Thoracic aorta (tissue), 2 donors: ENCODE results near the gene COL21A1. TPM values are rescaled to one million over a fixed set of nuclear protein-coding genes. Genes with fewer than 3 reads are reported as not detected.

Experiments
- ATAC-seq: fragments of 150-250 bp; one replicate; pipeline ENCODE4 v1.8.0; 2017; ENCODE audit warnings: low read depth; ENCODE audit not compliant: insufficient number of reproducible peaks, low FRiP score
- DNase-seq: peaks from one replicate; pipeline ENCODE4 v3.0.0-alpha.2; 2020; ENCODE audit warnings: low spot score
- H3K27ac ChIP-seq, 2 donors: fragments of 200-600 bp; sonication (generic); 1 replicate in 1 of 2; 2 replicates in 1 of 2; pipeline ENCODE4 v1.5.1; 2016; ENCODE audit warnings: mild to moderate bottlenecking in 2 of 2, moderate library complexity in 2 of 2
- H3K27me3 ChIP-seq: fragments of 200-600 bp; sonication (generic); replicated peaks from 2 replicates; pipeline ENCODE4 v1.6.0; 2016; ENCODE audit warnings: mild to moderate bottlenecking; ENCODE audit not compliant: insufficient read depth
- H3K36me3 ChIP-seq: fragments of 200-600 bp; sonication (generic); one replicate; pipeline ENCODE4 v1.5.1; 2016
- H3K4me1 ChIP-seq, 2 donors: fragments of 200-600 bp; sonication (generic); 1 replicate in 1 of 2; 2 replicates in 1 of 2; pipeline versions ENCODE4 v1.5.1 to v1.6.0; 2016; ENCODE audit warnings: low read depth in 2 of 2, mild to moderate bottlenecking in 1 of 2; ENCODE audit not compliant: control insufficient read depth in 1 of 2
- H3K4me3 ChIP-seq: fragments of 200-600 bp; sonication (generic); 2 replicates; pipeline ENCODE4 v1.5.1; 2016; ENCODE audit warnings: mild to moderate bottlenecking
- H3K9me3 ChIP-seq: fragments of 200-600 bp; sonication (generic); 2 replicates; pipeline ENCODE4 v1.5.1; 2016
- total RNA-seq, 2 donors: library from RNA; depleted of rRNA; stranded (reverse); fragments of >200 nt; gene quantifications; one replicate each; pipeline versions ENCODE4 v1.1.0 to v1.2.3, GENCODE V29; 2016
- TF ChIP-seq, protein P1 (sequence below): fragments of 200-600 bp; sonication (generic); IDR thresholded peaks from one replicate; pipeline ENCODE4 v1.5.1; 2019; ENCODE audit warnings: antibody characterized with exemption

Gene COL21A1
- total RNA-seq, 2 donors from 2014 or later, result 52.6 to 53.7 TPM

DNA sequence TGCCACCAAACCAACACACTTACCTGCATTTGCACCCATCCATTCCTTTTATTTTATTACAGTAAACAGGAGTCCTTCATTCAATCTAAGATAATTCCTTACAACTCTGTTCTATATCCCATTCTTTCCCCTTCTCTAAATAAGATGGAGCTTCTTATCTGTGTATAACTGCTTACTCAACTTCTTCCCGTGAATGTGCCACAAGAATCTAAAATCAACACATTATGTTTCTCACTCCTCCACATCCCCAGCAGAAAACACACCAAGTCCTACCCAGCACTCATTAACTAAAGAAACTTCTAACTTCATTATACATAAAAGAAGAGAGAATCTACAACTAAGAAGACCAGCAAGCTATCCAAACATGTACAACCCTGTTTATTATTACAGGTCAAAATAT lies 141.1 kb downstream of the COL21A1 start:
- no peaks in the 10 kb centered on the region for H3K9me3 ChIP-seq
- no peak for ATAC-seq
- TF ChIP-seq, protein P1, sequence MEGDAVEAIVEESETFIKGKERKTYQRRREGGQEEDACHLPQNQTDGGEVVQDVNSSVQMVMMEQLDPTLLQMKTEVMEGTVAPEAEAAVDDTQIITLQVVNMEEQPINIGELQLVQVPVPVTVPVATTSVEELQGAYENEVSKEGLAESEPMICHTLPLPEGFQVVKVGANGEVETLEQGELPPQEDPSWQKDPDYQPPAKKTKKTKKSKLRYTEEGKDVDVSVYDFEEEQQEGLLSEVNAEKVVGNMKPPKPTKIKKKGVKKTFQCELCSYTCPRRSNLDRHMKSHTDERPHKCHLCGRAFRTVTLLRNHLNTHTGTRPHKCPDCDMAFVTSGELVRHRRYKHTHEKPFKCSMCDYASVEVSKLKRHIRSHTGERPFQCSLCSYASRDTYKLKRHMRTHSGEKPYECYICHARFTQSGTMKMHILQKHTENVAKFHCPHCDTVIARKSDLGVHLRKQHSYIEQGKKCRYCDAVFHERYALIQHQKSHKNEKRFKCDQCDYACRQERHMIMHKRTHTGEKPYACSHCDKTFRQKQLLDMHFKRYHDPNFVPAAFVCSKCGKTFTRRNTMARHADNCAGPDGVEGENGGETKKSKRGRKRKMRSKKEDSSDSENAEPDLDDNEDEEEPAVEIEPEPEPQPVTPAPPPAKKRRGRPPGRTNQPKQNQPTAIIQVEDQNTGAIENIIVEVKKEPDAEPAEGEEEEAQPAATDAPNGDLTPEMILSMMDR, result no peak

DNA sequence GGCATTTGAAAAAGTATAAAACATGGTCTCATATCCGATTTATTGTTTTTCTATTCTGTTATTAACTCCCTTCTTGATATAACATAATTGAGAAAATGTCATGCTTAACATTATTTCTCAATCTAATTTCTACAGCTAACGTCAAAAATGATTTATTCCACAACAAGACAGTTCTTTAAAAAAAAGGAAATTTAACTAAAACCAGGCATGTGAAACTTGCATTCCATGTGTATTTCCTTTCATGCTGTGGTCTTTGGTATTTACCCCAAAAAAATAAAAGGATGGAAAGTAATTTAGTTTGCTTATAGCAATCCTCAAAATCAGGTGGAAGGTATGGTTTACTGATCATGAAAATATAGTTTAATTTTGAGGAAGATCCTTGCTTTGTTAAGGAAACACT lies 142.8 kb downstream of the COL21A1 start:
- no peak overlapping the region for H3K4me3 ChIP-seq
- TF ChIP-seq, protein P1, result no peak
- no peaks in the 10 kb centered on the region for H3K27me3 ChIP-seq
- H3K36me3 ChIP-seq, result peaks cover 4% of the 10 kb centered on the region
- DNase-seq (no peak), ATAC-seq (no peak)
- peaks cover 3 to 27% of the 10 kb centered on the region in 2 donors for H3K4me1 ChIP-seq
- H3K9me3 ChIP-seq, result no peaks in the 10 kb centered on the region
- no peak overlapping the region for H3K27ac ChIP-seq

More for the DNA sequence above, 141.1 kb downstream of the COL21A1 start:
- no peak for DNase-seq
- Histone ChIP-seq H3K4me3 (no peak overlapping the region), H3K36me3 (no peaks in the 10 kb centered on the region), H3K27ac (no peak overlapping the region), H3K27me3 (no peaks in the 10 kb centered on the region), H3K4me1 (peaks cover 3 to 21% of the 10 kb centered on the region in 2 donors)

DNA sequence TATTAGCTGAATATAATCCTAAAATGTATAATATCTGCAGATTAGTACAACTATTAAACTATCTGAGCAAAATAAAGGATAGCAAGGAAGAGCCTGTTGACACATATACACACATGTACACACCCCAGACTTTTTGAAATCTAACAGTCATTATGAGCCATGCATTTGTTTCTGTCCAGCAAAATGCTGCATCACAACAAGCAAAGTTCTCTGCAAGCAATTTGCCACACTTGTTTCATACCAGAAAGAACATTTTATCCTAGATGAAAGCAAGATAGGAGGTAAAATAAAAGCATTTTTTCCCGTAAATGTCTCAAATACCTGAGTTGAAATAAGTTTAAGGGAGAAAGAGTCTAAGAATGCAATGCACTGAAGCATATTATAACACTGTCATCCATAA lies 145.2 kb downstream of the COL21A1 start:
- no peak overlapping the region for H3K4me3 ChIP-seq

DNA sequence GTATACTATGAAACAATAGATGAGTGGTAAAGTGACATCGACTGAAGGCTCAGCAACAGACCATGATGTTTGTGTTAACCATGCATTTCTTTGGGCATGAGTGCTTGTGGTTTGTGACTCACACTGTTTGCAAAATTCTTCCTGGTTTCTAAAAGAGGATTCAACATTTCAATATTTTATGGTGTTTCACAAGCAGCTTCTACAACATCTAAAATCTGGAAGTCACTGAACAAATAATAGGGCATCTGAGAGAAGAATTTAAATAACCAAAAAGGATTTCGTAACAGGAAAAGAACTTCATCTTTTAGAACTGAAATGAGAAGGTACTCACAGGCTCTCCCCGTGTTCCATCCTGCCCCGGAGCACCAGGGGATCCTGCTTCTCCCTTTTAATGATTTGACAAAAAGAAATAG lies 146.2 kb downstream of the COL21A1 start:
- Histone ChIP-seq H3K36me3 (peaks cover 4% of the 10 kb centered on the region), H3K4me3 (no peak overlapping the region), H3K27me3 (no peaks in the 10 kb centered on the region), H3K27ac (peak overlapping the region in 1 of 2 donors; percentile 59), H3K4me1 (peaks cover 3 to 27% of the 10 kb centered on the region in 2 donors), H3K9me3 (no peaks in the 10 kb centered on the region)
- ATAC-seq (peak; percentile 73), DNase-seq (no peak)
- TF ChIP-seq, protein P1, result no peak

More for the DNA sequence above, 145.2 kb downstream of the COL21A1 start:
- Histone ChIP-seq H3K4me1 (peaks cover 3 to 27% of the 10 kb centered on the region in 2 donors), H3K27ac (no peak overlapping the region), H3K36me3 (peaks cover 4% of the 10 kb centered on the region), H3K9me3 (no peaks in the 10 kb centered on the region), H3K27me3 (no peaks in the 10 kb centered on the region)
- TF ChIP-seq, protein P1, result no peak
- ATAC-seq, result no peak
- no peak for DNase-seq

DNA sequence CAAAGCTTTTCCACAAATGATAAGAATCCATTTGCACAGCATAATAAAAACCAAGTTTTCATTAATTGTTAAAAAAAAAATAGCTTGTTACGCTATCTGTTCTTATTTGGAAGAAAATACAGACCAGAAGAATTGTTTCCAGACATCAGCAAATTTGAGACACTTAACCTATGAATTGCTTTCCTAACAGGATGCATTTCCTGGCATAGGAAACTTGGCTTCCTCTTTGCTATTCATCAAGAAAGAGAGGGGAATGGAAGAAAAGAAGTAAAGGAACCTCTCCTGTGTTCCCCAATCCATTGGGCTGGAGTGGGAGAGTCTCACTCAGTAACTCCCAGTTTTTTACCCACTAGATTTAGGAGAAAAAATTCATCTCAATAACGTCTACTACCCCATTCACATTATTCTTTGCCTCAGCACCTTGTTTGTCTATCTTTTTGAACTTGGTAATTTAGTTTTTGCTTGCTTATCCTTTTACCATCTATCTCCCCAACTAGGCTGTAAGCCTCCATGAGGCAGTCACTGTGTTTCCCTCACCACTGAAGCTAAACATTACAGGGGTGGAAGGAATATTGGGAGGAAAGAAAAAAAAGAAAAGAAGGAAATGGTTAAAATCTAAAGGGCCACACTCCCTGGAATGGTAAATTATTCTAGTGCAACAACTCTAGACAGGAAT lies 150.3 kb downstream of the COL21A1 start:
- Histone ChIP-seq H3K4me3 (no peak overlapping the region), H3K36me3 (peaks cover 11% of the 10 kb centered on the region), H3K4me1 (peaks cover 0 to 12% of the 10 kb centered on the region in 2 donors), H3K9me3 (no peaks in the 10 kb centered on the region), H3K27me3 (no peaks in the 10 kb centered on the region), H3K27ac (no peak overlapping the region)
- ATAC-seq (no peak), DNase-seq (no peak)
- TF ChIP-seq, protein P1, result no peak
